GM12878 (cell line): ENCODE data around the gene NMT1. TPM values are rescaled to one million over a fixed set of nuclear protein-coding genes. Genes with fewer than 3 reads are reported as not detected.

Source experiments
- ATAC-seq: fragments of 200-7000 bp; cut with Tn5 transposase; 3 replicates; pipeline ENCODE4 v1.9.1; 2020; ENCODE audit warnings: mild to moderate bottlenecking, moderate library complexity
- BruUV-seq: library from RNA; stranded (reverse); fragments of 400-500 nt; replicated peaks from 2 replicates; lab custom pipeline; 2021; lab: Mats Ljungman, UMichigan
- CTCF ChIA-PET: fragments of 300-600 bp; sonication (Branson Sonifier 250); formaldehyde crosslinking; extraction: SDS; loops from one replicate; lab custom pipeline; 2021; ENCODE audit warnings: inconsistent platforms; lab: Yijun Ruan, JAX
- POLR2A ChIA-PET: fragments of 350-600 bp; formaldehyde crosslinking; extraction: SDS; loops from one replicate; lab custom pipeline; 2021; ENCODE audit warnings: inconsistent platforms; lab: Charles Lee
- RAD21 ChIA-PET: fragments of 300-600 bp; sonication (Branson Sonifier 250); formaldehyde crosslinking; loops from one replicate; lab custom pipeline; 2023; ENCODE audit warnings: antibody characterized with exemption; ENCODE audit not compliant: unreplicated experiment; lab: Charles Lee
- SMC1A ChIA-PET: fragments of 300-600 bp; sonication (Branson Sonifier 250); formaldehyde crosslinking; loops from one replicate; lab custom pipeline; 2023; ENCODE audit not compliant: unreplicated experiment, uncharacterized antibody; lab: Charles Lee
- DNase-seq: peaks from one replicate; pipeline ENCODE4 v3.0.0-alpha.2; 2011; ENCODE audit warnings: low read depth, low spot score
- FAIRE-seq: peaks from 3 replicates; lab custom pipeline; 2011; peaks lifted over from hg19 to GRCh38; lab: Jason Lieb, UNC
- H2AFZ ChIP-seq: 2 replicates; pipeline ENCODE4 v1.6.0; 2011; ENCODE audit warnings: low read depth, low read length, control low read depth; ENCODE audit not compliant: control insufficient read depth
- H3K27ac ChIP-seq: 2 replicates; pipeline ENCODE4 v1.5.1; 2011; ENCODE audit warnings: control low read depth; ENCODE audit not compliant: control insufficient read depth, insufficient read depth
- H3K27me3 ChIP-seq, 2 experiments: replicated peaks in 1 of 2; 2 replicates each; pipeline versions ENCODE4 v1.6.0 to v1.6.1; 2011; ENCODE audit warnings: low read length in 1 of 2; ENCODE audit not compliant: control insufficient read depth in 2 of 2, insufficient read depth in 2 of 2
- H3K36me3 ChIP-seq, 2 experiments: 2 replicates each; pipeline ENCODE4 v1.5.1; 2011; ENCODE audit warnings: low read length in 1 of 2; ENCODE audit not compliant: control insufficient read depth in 2 of 2, insufficient read depth in 2 of 2
- H3K4me1 ChIP-seq: 2 replicates; pipeline ENCODE4 v1.6.1; 2011; ENCODE audit warnings: mild to moderate bottlenecking, low read length, moderate library complexity, mixed read lengths; ENCODE audit not compliant: control insufficient read depth, insufficient read depth
- H3K4me2 ChIP-seq: 2 replicates; pipeline ENCODE4 v1.6.0; 2011; ENCODE audit warnings: control low read depth; ENCODE audit not compliant: control insufficient read depth, insufficient read depth
- H3K4me3 ChIP-seq: fragments of 200-600 bp; sonication (generic); 2 replicates; pipeline ENCODE4 v1.5.1; 2016
- H3K79me2 ChIP-seq: 2 replicates; pipeline ENCODE4 v1.6.0; 2011; ENCODE audit warnings: low read length; ENCODE audit not compliant: control insufficient read depth, insufficient read depth
- H3K9ac ChIP-seq: 2 replicates; pipeline ENCODE4 v1.8.0; 2011; ENCODE audit warnings: low read length, control low read depth, mixed read lengths; ENCODE audit not compliant: control insufficient read depth, insufficient read depth
- H3K9me3 ChIP-seq: replicated peaks from 3 replicates; pipeline ENCODE4 v1.5.1; 2011; ENCODE audit warnings: mild to moderate bottlenecking, low read length; ENCODE audit not compliant: control insufficient read depth, insufficient read depth
- H4K20me1 ChIP-seq: 2 replicates; pipeline ENCODE4 v1.6.0; 2011; ENCODE audit not compliant: control insufficient read depth, insufficient read depth
- BCL11A ChIP-seq: IDR thresholded peaks from 2 replicates; pipeline ENCODE4 v1.6.1; 2011; ENCODE audit warnings: low read depth, low read length
- PAX5 ChIP-seq: IDR thresholded peaks from 2 replicates; pipeline ENCODE4 v1.6.1; 2011; ENCODE audit warnings: low read depth, low read length, borderline replicate concordance
- PAX8 ChIP-seq: fragments of 450-650 bp; IDR thresholded peaks from 2 replicates; pipeline ENCODE4 v1.6.1; 2017; ENCODE audit warnings: mild to moderate bottlenecking, moderate library complexity
- SMC3 ChIP-seq: IDR thresholded peaks from 2 replicates; pipeline ENCODE4 v1.6.1; 2011; ENCODE audit warnings: low read length, improper control_type of control experiment, borderline replicate concordance
- TAF1 ChIP-seq: IDR thresholded peaks from 2 replicates; pipeline ENCODE4 v1.6.1; 2011; ENCODE audit warnings: mild to moderate bottlenecking, low read depth, low read length, borderline replicate concordance
- TARDBP ChIP-seq: IDR thresholded peaks from 2 replicates; pipeline ENCODE4 v1.6.1; 2016; ENCODE audit warnings: borderline replicate concordance
- ZNF207 ChIP-seq: fragments of 450-650 bp; IDR thresholded peaks from 2 replicates; pipeline ENCODE4 v1.6.1; 2014; ENCODE audit warnings: antibody characterized with exemption, mild to moderate bottlenecking, borderline replicate concordance
- WGBS: methylation state at CpG from one replicate; pipeline ENCODE4 v1.1.6; 2016; ENCODE audit warnings: low lambda C conversion rate; ENCODE audit not compliant: insufficient replicate concordance, insufficient coverage; ENCODE audit errors: missing lambda C conversion rate; 5-methylcytosine and 5-hydroxymethylcytosine counted together
- in situ Hi-C: fragments of 300-500 bp; cut with MboI; formaldehyde crosslinking; loops from 9 replicates; pipeline ENCODE4 v1.14.3; 2018; ENCODE audit warnings: mixed read lengths
- intact Hi-C: fragments of 100-400 bp; cut with micrococcal nuclease; formaldehyde crosslinking; loops from one replicate; pipeline ENCODE4 v1.14.2; 2022; ENCODE audit not compliant: unreplicated experiment
- polyA plus RNA-seq, 11 experiments: library from polyadenylated mRNA; depleted of rRNA in 4 of 11; unstranded in 6 of 11; stranded (reverse) in 5 of 11; fragments of >200 nt; fragmentation: Nextera tagmentation in 4 of 11; fragmentation: Illumina TruSeq in 1 of 11; extraction: Ambion mirVana in 4 of 11; extraction: Trizol in 1 of 11; gene quantifications; 1 replicate in 1 of 11; 2 replicates in 10 of 11; pipeline versions ENCODE4 v1.2.1 to v1.2.3, GENCODE V29; 2011 to 2016; ENCODE audit warnings: inconsistent platforms in 2 of 11, missing spikeins in 2 of 11, low read depth in 1 of 11
- total RNA-seq, 4 experiments: library from RNA; depleted of rRNA in 3 of 4; stranded (reverse); fragments of >200 nt in 3 of 4; fragmentation: Illumina TruSeq in 1 of 4; extraction: Trizol in 1 of 4; gene quantifications; 2 replicates each; pipeline versions ENCODE4 v1.2.1 to v1.2.3, GENCODE V29; 2013 to 2021
- TF ChIP-seq, protein P1 (sequence below): fragments of 450-650 bp; IDR thresholded peaks from 2 replicates; pipeline ENCODE4 v1.6.1; 2017; ENCODE audit warnings: borderline replicate concordance
- TF ChIP-seq, protein P2 (sequence below): fragments of 450-650 bp; IDR thresholded peaks from 2 replicates; pipeline ENCODE4 v1.6.1; 2016; ENCODE audit warnings: mild to moderate bottlenecking

The NMT1 gene
- total and polyA plus RNA-seq, 10 of the 15 experiments (the other 5 are each of a cell fraction or from before 2014, with no cell fraction given), result 96.7 to 395 (median 222) TPM

DNA sequence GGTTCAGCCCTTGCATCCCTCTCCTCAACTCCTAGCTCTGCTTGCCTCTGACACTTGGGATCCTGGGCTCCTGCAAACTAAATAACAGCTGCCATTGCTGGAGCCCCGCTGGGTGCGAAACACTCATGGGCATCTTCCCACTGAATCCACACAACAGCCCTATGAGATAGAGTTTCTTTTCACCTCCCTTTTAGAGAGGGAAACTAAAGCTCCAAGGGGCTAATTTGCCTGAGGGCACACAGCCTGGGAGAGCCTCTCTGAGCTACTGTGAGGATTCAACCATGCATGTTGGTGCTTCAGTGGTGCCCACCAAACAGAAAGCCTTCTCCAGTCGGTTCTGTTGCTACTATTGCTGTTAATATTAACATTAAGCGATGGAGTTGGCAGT is 78.4 kb downstream of the NMT1 start:
- intact Hi-C loops (no loop called here), in situ Hi-C loops (loop anchor here (5.0 kb wide), 1 partner anchor 58 kb away; no protein-coding TSS in a partner anchor)
- Histone ChIP-seq H3K27ac (no peak overlapping the region), H3K4me2 (no peak overlapping the region), H3K36me3 (no peaks in the 10 kb centered on the region), H3K4me1 (peaks cover 12% of the 10 kb centered on the region), H3K9me3 (no peaks in the 10 kb centered on the region), H3K9ac (no peak overlapping the region), H3K4me3 (no peak overlapping the region), H3K27me3 (no peaks in the 10 kb centered on the region), H3K79me2 (peaks cover 4% of the 10 kb centered on the region), H2AFZ (no peak overlapping the region), H4K20me1 (no peaks in the 10 kb centered on the region)
- ChIA-PET RAD21 (interaction anchor here (0.7 kb wide), 1 partner anchor 58 kb away, joined by 3 read pairs; no protein-coding TSS in a partner anchor), CTCF (interaction anchor here (1.0 to 8.1 kb wide), 3 partner anchors 12 to 138 kb away, joined by 3 to 291 read pairs (median 39); no protein-coding TSS in a partner anchor), SMC1A (no interaction called here), POLR2A (no interaction called here)
- WGBS, result 86% methylated on average over 4 of the region's 4 CpGs
- TF ChIP-seq TAF1, result no peak
- TF ChIP-seq, protein P1, sequence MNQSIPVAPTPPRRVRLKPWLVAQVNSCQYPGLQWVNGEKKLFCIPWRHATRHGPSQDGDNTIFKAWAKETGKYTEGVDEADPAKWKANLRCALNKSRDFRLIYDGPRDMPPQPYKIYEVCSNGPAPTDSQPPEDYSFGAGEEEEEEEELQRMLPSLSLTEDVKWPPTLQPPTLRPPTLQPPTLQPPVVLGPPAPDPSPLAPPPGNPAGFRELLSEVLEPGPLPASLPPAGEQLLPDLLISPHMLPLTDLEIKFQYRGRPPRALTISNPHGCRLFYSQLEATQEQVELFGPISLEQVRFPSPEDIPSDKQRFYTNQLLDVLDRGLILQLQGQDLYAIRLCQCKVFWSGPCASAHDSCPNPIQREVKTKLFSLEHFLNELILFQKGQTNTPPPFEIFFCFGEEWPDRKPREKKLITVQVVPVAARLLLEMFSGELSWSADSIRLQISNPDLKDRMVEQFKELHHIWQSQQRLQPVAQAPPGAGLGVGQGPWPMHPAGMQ, result no peak
- TF ChIP-seq ZNF207, result no peak
- TF ChIP-seq PAX8, result no peak
- TF ChIP-seq SMC3, result no peak
- TF ChIP-seq, protein P2, sequence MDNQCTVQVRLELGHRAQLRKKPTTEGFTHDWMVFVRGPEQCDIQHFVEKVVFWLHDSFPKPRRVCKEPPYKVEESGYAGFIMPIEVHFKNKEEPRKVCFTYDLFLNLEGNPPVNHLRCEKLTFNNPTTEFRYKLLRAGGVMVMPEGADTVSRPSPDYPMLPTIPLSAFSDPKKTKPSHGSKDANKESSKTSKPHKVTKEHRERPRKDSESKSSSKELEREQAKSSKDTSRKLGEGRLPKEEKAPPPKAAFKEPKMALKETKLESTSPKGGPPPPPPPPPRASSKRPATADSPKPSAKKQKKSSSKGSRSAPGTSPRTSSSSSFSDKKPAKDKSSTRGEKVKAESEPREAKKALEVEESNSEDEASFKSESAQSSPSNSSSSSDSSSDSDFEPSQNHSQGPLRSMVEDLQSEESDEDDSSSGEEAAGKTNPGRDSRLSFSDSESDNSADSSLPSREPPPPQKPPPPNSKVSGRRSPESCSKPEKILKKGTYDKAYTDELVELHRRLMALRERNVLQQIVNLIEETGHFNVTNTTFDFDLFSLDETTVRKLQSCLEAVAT, result no peak
- no peak for TF ChIP-seq PAX5
- TF ChIP-seq TARDBP, result no peak
- no peak for TF ChIP-seq BCL11A
- ATAC-seq (no peak), DNase-seq (no peak), FAIRE-seq (no peak)
- no TSS peak for BruUV-seq
